ENCODE data around the gene MCM9.

MCM9 gene

DNA sequence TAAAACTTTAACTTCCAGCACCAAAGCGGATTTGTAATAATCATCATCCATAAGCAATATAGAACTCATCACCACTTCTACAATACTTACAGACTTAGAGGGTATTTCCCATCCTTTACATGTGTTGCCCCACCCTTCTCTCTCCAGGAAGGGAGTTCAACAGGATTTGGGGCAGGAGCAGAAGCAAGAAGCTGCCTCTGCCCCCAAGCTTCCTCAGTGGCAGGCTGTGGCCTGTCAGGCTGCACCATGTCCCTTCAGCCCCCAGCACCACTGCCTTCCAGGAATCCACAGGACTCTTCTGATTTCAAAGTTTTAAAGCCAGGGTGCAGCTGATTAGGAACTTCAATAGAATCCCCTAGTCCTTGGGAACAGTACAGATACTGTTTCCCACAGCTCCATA is 36.7 kb upstream of the MCM9 start:
- DNase-seq (ENCODE audit: low spot score) = no peak
- TF ChIP-seq, protein P1, sequence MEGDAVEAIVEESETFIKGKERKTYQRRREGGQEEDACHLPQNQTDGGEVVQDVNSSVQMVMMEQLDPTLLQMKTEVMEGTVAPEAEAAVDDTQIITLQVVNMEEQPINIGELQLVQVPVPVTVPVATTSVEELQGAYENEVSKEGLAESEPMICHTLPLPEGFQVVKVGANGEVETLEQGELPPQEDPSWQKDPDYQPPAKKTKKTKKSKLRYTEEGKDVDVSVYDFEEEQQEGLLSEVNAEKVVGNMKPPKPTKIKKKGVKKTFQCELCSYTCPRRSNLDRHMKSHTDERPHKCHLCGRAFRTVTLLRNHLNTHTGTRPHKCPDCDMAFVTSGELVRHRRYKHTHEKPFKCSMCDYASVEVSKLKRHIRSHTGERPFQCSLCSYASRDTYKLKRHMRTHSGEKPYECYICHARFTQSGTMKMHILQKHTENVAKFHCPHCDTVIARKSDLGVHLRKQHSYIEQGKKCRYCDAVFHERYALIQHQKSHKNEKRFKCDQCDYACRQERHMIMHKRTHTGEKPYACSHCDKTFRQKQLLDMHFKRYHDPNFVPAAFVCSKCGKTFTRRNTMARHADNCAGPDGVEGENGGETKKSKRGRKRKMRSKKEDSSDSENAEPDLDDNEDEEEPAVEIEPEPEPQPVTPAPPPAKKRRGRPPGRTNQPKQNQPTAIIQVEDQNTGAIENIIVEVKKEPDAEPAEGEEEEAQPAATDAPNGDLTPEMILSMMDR (IDR thresholded peaks at IDR 0.05) = no peak
- H3K27ac ChIP-seq = no peak overlapping the region
- H3K4me3 ChIP-seq = no peak overlapping the region

DNA sequence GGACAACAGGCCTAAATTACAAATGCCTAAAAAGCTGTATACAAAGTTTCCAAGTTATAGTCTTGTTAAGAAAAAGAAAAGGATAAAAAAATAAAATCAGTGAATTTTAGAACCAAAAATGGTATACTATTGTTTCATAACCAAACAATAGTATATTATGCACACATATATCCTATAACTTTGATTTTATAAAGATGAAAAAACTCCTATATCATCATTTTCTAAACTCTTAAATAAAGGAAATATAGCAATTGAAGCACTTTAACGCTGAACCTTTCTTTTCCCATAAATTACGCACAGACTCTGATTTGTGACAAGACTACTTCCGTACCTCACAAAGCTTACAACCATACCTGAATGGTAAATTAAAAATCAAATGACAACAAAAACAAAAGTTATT is 35.9 kb upstream of the MCM9 start:
- Histone ChIP-seq H3K27ac (no peak overlapping the region), H3K4me3 (no peak overlapping the region)
- TF ChIP-seq, protein P1 (IDR thresholded peaks at IDR 0.05) = no peak
- no peak for DNase-seq (ENCODE audit: low spot score)

DNA sequence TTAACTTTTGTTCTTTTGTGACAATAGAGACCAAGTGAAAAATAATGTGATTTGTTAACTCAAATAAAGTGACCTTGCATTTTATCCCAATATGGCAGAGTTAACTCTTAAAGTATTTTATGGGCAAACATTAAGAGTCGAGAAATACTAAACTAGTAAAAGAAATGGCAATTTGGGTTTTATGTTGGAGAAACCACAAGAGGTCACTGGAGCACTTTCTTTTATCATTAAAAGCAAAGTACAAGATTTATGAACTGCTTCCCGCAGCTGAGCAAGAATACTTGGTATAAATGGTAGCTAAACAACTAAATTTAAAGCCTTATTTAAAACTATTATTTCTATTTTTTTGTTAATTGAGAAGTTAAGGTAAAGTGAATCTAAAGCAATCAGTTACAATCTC is 33.5 kb upstream of the MCM9 start:
- Histone ChIP-seq H3K4me3 (no peak overlapping the region), H3K27ac (no peak overlapping the region)
- DNase-seq (ENCODE audit: low spot score) = no peak
- TF ChIP-seq, protein P1 (IDR thresholded peaks at IDR 0.05) = no peak

DNA sequence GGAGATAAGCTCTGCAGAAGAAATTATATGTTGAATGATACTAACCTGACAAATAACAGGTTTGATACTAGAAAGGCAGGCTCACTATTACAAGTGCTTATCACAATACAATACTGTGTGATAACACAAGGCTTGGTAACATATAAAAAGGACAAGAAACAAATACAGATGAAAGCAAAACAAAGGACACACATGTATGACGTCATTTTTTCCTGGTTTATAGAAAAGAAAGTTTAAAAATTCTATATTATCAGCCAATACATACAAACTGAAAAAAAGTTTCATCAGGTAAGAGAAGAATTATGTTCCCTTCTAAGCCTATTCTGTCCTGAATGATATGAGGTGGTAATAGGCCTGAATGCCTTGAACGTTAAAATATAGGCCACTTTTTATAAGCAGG is 32.3 kb upstream of the MCM9 start:
- no peak for DNase-seq (ENCODE audit: low spot score)
- TF ChIP-seq, protein P1 (IDR thresholded peaks at IDR 0.05) = no peak

DNA sequence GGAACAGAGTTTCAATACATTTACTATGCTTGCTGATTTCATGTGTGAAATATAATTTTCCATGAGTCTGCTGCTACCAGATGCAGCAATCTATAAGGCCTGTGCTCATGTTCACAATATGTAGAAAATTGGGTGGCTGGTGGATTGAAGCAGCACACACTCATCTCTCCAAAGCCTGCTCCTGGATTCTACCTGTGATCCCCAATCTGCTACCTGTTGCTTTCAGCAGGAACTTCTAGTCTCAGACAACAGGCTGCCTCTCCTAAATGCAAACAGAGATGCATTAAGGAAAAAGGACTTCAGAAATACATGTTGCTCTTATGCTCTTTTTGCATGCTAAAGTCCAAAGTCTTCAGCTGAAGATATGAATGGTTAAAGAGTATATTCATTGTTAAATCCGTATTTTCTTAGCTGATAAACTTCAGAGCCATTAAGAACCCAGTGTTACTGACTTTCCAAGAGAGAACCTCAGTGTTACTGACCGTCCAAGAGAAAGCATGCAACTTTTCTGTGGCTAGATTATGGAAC is 30.9 kb upstream of the MCM9 start:
- DNase-seq (ENCODE audit: low spot score) = no peak
- H3K4me3 ChIP-seq = no peak overlapping the region
- no peak overlapping the region for H3K27ac ChIP-seq
- TF ChIP-seq, protein P1 (IDR thresholded peaks at IDR 0.05) = no peak

More for the DNA sequence above, 32.3 kb upstream of the MCM9 start:
- no peak overlapping the region for H3K27ac ChIP-seq
- no peak overlapping the region for H3K4me3 ChIP-seq

DNA sequence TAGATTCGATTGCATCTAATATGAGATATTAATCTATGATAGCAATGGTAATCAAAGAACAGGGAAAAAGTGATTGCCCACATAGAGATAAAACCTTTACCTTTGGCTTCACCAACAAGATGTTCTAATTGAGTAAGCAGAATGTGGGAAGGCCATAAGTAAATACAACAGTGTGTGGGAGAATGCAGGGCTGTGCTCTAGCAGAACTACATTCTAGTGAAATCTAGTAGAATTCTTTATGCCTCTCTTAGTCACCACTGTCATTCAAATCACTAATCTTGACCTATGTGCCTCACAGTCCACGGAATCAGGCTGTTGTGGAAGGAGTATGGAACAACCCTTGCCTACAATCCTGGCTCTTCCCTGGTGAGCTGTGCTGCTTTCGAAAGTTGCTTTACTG is 30.4 kb upstream of the MCM9 start:
- TF ChIP-seq, protein P1 (IDR thresholded peaks at IDR 0.05) = no peak
- Histone ChIP-seq H3K27ac (no peak overlapping the region), H3K4me3 (no peak overlapping the region)
- DNase-seq (ENCODE audit: low spot score) = no peak

DNA sequence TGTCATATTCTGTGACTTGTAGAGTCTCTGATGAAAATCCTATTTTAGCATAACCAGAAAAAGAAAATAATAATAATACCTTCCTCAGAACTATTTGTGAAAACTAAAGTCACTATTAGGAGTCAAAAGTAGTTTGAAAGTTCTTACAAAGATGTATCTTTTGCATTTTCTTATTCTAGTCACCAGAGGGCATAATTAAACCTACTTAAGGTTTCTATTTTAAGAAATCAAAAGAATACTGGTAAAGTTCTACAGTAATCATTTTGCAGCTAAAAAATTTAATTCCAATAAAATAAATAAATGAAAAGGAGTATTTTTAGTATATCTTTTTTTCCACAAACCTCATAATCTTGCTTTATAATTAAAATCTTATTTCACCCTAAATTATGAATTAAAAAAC is 28.0 kb upstream of the MCM9 start:
- no peak overlapping the region for H3K27ac ChIP-seq
- DNase-seq (ENCODE audit: low spot score) = no peak
- H3K4me3 ChIP-seq = no peak overlapping the region
- TF ChIP-seq, protein P1 (IDR thresholded peaks at IDR 0.05) = no peak
